Measurements from ENCODE around the gene JAKMIP3. TPM values are rescaled to one million over a fixed set of nuclear protein-coding genes. Genes with fewer than 3 reads are reported as not detected.

The JAKMIP3 gene
- total RNA-seq, 1 experiment from 2014 or later: 2.0 TPM

GRCh38 chr10:132109341-132110110, 43.8 kb downstream of the JAKMIP3 start:
- no peak for DNase-seq (ENCODE audit: extremely low read depth, low read depth)

- no peak for DNase-seq (ENCODE audit: extremely low read depth, low read depth)
These were observed 44.4 kb downstream of the JAKMIP3 start for GRCh38 chr10:132110111-132110521.

GRCh38 chr10:132110713-132111112, 45.0 kb downstream of the JAKMIP3 start:
- no peak for DNase-seq (ENCODE audit: extremely low read depth, low read depth)

- DNase-seq (ENCODE audit: extremely low read depth, low read depth): no peak
These were observed 45.5 kb downstream of the JAKMIP3 start for GRCh38 chr10:132111121-132111731.

- DNase-seq (ENCODE audit: extremely low read depth, low read depth): no peak
These were observed 46.2 kb downstream of the JAKMIP3 start for GRCh38 chr10:132111871-132112341.

- no peak for DNase-seq (ENCODE audit: extremely low read depth, low read depth)
These were observed 46.9 kb downstream of the JAKMIP3 start for GRCh38 chr10:132112611-132113010.

- no peak for DNase-seq (ENCODE audit: extremely low read depth, low read depth)
These were observed 47.5 kb downstream of the JAKMIP3 start for GRCh38 chr10:132113206-132113605.

GRCh38 chr10:132113766-132114365, 48.1 kb downstream of the JAKMIP3 start:
- no peak for DNase-seq (ENCODE audit: extremely low read depth, low read depth)

- DNase-seq (ENCODE audit: extremely low read depth, low read depth): no peak
These were observed 49.3 kb downstream of the JAKMIP3 start for GRCh38 chr10:132114953-132115520.

Other genes starting within 250 kb of the JAKMIP3 start
- gene PPP2R2D, start 164.9 kb upstream of the JAKMIP3 start, total RNA-seq (2014; rRNA removed; shearing (Covaris generic)): 38.4 and 40.3 TPM in 2 replicates
- gene BNIP3, start 84.0 kb upstream of the JAKMIP3 start, total RNA-seq (2014; rRNA removed; shearing (Covaris generic)): 219 and 282 TPM in 2 replicates
- 1.5 and 2.1 TPM in 2 replicates for gene DPYSL4, start 121.0 kb downstream of the JAKMIP3 start, total RNA-seq (2014; rRNA removed; shearing (Covaris generic))
- 54.2 and 58.2 TPM in 2 replicates for gene STK32C, start 242.0 kb downstream of the JAKMIP3 start, total RNA-seq (2014; rRNA removed; shearing (Covaris generic))

Data from NCI-H460 (cell line).